Osteocyte (in vitro differentiated cells): ENCODE data around the gene SFT2D1. TPM values are rescaled to one million over a fixed set of nuclear protein-coding genes. Genes with fewer than 3 reads are reported as not detected.
"Not testable (repeated sequence)": the region's sequence is repeated elsewhere in the genome, so short reads cannot be mapped to it uniquely, and the experiment has no call there.

Experiments
- DNase-seq: peaks from one replicate; pipeline ENCODE4 v3.0.0; 2021; ENCODE audit warnings: mixed read lengths; ENCODE audit not compliant: unreplicated experiment; ENCODE audit errors: extremely low spot score
- H3K27ac Mint-ChIP-seq: one replicate; pipeline ENCODE4 v1.8.0; 2021; ENCODE audit warnings: mild to moderate bottlenecking, mixed read lengths; ENCODE audit not compliant: unreplicated experiment
- H3K27me3 Mint-ChIP-seq: one replicate; pipeline ENCODE4 v1.8.0; 2021; ENCODE audit warnings: mixed read lengths; ENCODE audit not compliant: unreplicated experiment
- H3K36me3 Mint-ChIP-seq: one replicate; pipeline ENCODE4 v1.8.0; 2021; ENCODE audit warnings: mixed read lengths; ENCODE audit not compliant: unreplicated experiment
- H3K4me1 Mint-ChIP-seq: one replicate; pipeline ENCODE4 v1.8.0; 2021; ENCODE audit warnings: mixed read lengths; ENCODE audit not compliant: unreplicated experiment
- H3K4me3 Mint-ChIP-seq: one replicate; pipeline ENCODE4 v1.8.0; 2021; ENCODE audit warnings: mild to moderate bottlenecking, moderate library complexity, mixed read lengths; ENCODE audit not compliant: unreplicated experiment
- H3K9me3 Mint-ChIP-seq: one replicate; pipeline ENCODE4 v1.8.0; 2021; ENCODE audit warnings: mixed read lengths; ENCODE audit not compliant: unreplicated experiment
- CTCF ChIP-seq: fragments of 200-600 bp; sonication (generic); IDR thresholded peaks from 2 replicates; pipeline ENCODE4 v1.5.0; 2021; ENCODE audit warnings: antibody characterized with exemption, mild to moderate bottlenecking, moderate library complexity
- total RNA-seq: library from RNA; stranded (reverse); gene quantifications from 2 replicates; pipeline ENCODE4 v1.2.1, GENCODE V29; 2021

SFT2D1 gene
- total RNA-seq, 1 donor from 2014 or later: 34.0 TPM

GRCh38 chr6:166365221-166365620, 22.9 kb upstream of the SFT2D1 start:
- DNase-seq: no peak
- Mint-ChIP-seq H3K4me3 (no peak overlapping the region), H3K9me3 (no peaks in the 10 kb centered on the region), H3K4me1 (peaks cover 35% of the 10 kb centered on the region), H3K27ac (peak overlapping the region; percentile 77), H3K36me3 (peaks cover 15% of the 10 kb centered on the region), H3K27me3 (no peaks in the 10 kb centered on the region)
- no peak for TF ChIP-seq CTCF

- Mint-ChIP-seq H3K36me3 (peaks cover 15% of the 10 kb centered on the region), H3K4me3 (no peak overlapping the region), H3K27ac (peak overlapping the region; percentile 5), H3K9me3 (no peaks in the 10 kb centered on the region), H3K27me3 (no peaks in the 10 kb centered on the region), H3K4me1 (peaks cover 42% of the 10 kb centered on the region)
- no peak for TF ChIP-seq CTCF
- DNase-seq: no peak
Observed at GRCh38 chr6:166364456-166364855, 22.1 kb upstream of the SFT2D1 start.

GRCh38 chr6:166362427-166362826, 20.1 kb upstream of the SFT2D1 start:
- not testable (repeated sequence) for DNase-seq, H3K4me3 Mint-ChIP-seq, H3K27ac Mint-ChIP-seq, H3K27me3 Mint-ChIP-seq, H3K9me3 Mint-ChIP-seq
- Mint-ChIP-seq H3K36me3 (peaks cover 14% of the 10 kb centered on the region), H3K4me1 (peaks cover 42% of the 10 kb centered on the region)

- H3K36me3 Mint-ChIP-seq: peaks cover 14% of the 10 kb centered on the region
- DNase-seq: no peak
- no peak for TF ChIP-seq CTCF
- no peak overlapping the region for H3K4me3 Mint-ChIP-seq
- peaks cover 42% of the 10 kb centered on the region for H3K4me1 Mint-ChIP-seq
- H3K27me3 Mint-ChIP-seq: peaks cover 17% of the 10 kb centered on the region
- peak overlapping the region; percentile 68 for H3K27ac Mint-ChIP-seq
- no peaks in the 10 kb centered on the region for H3K9me3 Mint-ChIP-seq
Observed at GRCh38 chr6:166361077-166361429, 18.7 kb upstream of the SFT2D1 start.

GRCh38 chr6:166360243-166361076, 18.1 kb upstream of the SFT2D1 start:
- Mint-ChIP-seq H3K4me1 (peaks cover 37% of the 10 kb centered on the region), H3K27ac (peak overlapping the region; percentile 68), H3K27me3 (peaks cover 23% of the 10 kb centered on the region), H3K36me3 (peaks cover 14% of the 10 kb centered on the region), H3K4me3 (no peak overlapping the region), H3K9me3 (no peaks in the 10 kb centered on the region)
- no peak for DNase-seq
- TF ChIP-seq CTCF: no peak
